Retinal pigment epithelial cell (primary cell): ENCODE data around the gene PPP1R3E.
"Not testable (repeated sequence)": the region's sequence is repeated elsewhere in the genome, so short reads cannot be mapped to it uniquely, and the experiment has no call there.

ENCODE experiments used
- DNase-seq: peaks from one replicate; pipeline ENCODE4 v3.0.0-alpha.2; 2010; ENCODE audit warnings: low read depth
- H3K4me3 ChIP-seq: 2 replicates; pipeline ENCODE4 v1.5.1; 2011; ENCODE audit warnings: mild to moderate bottlenecking, low read length, control low read depth, moderate library complexity
- CTCF ChIP-seq: conservative IDR thresholded peaks from 2 replicates; pipeline ENCODE4 v1.5.1; 2011; ENCODE audit warnings: low read depth, low read length, control low read depth, inconsistent platforms

Gene PPP1R3E

GRCh38 chr14:23326491-23327332 is 24.1 kb upstream of the PPP1R3E start:
- TF ChIP-seq CTCF: no peak
- DNase-seq: no peak
- H3K4me3 ChIP-seq: no peak overlapping the region

- not testable (repeated sequence) for DNase-seq, H3K4me3 ChIP-seq
Measured at GRCh38 chr14:23325746-23326145, 23.1 kb upstream of the PPP1R3E start.

GRCh38 chr14:23324993-23325392 is 22.3 kb upstream of the PPP1R3E start:
- TF ChIP-seq CTCF: no peak
- no peak for DNase-seq
- no peak overlapping the region for H3K4me3 ChIP-seq

GRCh38 chr14:23324455-23324846 is 21.8 kb upstream of the PPP1R3E start:
- TF ChIP-seq CTCF: no peak
- no peak overlapping the region for H3K4me3 ChIP-seq
- DNase-seq: no peak

- DNase-seq: no peak
- H3K4me3 ChIP-seq: no peak overlapping the region
- TF ChIP-seq CTCF: no peak
Measured at GRCh38 chr14:23323838-23324454, 21.3 kb upstream of the PPP1R3E start.

GRCh38 chr14:23322568-23323517 is 20.2 kb upstream of the PPP1R3E start:
- H3K4me3 ChIP-seq: peak overlapping the region; percentile 95
- TF ChIP-seq CTCF: no peak

More at GRCh38 chr14:23322568-23323517, 20.2 kb upstream of the PPP1R3E start:
- no peak for DNase-seq
